Measurements from ENCODE around the gene IRGQ.
"Not testable (repeated sequence)": the region's sequence is repeated elsewhere in the genome, so short reads cannot be mapped to it uniquely, and the experiment has no call there.

IRGQ gene

GRCh38 chr19:43570174-43570791 lies 25.7 kb downstream of the IRGQ start:
- no peak for DNase-seq (ENCODE audit: low read depth in 2 of 2)

DNA sequence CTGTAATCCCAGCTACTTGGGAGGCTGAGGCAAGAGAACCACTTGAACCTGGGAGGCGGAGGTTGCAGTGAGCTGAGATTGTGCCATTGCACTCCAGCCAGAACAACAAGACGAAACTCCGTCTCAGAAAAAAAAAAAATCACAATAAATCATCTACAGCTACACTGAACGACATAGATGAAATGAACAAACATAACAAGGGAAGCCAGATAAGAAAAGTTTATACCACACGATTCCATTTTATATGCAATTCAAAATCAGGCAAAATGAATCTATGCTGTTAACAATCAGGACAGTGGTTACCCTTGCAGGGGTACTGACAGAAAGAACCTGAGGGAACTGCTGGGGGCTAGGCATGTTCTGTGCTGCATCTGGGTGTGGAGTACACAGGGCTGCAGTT lies 26.3 kb downstream of the IRGQ start:
- DNase-seq (ENCODE audit: low read depth in 2 of 2) = no peak

DNA sequence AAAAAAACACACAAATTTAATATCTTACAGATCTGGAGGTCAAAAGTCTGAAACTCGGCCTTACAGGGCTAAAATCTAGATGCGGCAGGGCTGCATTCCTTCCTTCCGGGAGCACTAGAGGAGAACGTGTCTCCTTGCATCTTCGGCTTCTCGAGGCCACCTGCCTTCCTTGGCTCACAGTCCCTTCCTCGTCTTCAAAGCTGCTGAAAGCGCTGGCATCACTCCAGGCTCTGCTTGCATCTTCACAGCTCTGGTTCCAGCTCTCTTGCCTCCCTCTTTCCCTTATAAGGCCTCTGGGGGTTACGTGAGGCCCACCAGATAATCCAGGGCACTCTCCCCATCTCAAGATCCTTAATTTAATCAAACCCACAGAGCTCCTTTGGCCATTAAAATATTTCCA lies 31.1 kb downstream of the IRGQ start:
- DNase-seq (ENCODE audit: low read depth in 2 of 2) = no peak

- DNase-seq (ENCODE audit: low read depth in 2 of 2) = no peak
Measured at GRCh38 chr19:43563816-43564457, 32.0 kb downstream of the IRGQ start.

DNA sequence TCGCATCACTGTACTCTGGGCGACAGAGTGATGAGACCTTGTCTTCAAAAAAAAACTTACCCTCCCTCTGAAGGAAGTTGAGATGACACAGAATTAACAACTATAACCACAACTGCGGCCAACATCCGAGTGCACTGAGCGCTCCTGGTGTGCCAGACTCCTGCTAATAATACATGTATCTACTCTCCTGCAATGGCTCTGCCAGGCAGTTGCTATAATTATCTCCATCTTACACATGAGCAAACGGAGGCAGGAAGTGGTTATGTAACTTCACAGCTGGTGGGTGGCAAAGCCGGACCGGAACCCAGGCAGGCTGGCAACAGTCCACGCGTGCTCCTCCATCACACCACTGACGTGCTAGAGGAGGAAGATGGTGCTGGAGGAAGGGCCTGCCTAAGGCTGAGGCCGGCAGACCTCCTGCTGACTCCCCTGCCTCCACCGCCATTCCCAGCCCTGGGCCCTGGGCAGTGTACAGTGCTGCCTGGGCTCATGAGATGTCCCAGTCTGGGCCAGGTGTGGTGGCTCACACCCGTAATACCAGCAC lies 33.2 kb downstream of the IRGQ start:
- DNase-seq (ENCODE audit: low read depth in 2 of 2) = peak; percentile 66 to 67

GRCh38 chr19:43562226-43562697 lies 33.7 kb downstream of the IRGQ start:
- no peak for DNase-seq (ENCODE audit: low read depth in 2 of 2)

GRCh38 chr19:43561139-43561970 lies 34.6 kb downstream of the IRGQ start:
- no peak for DNase-seq (ENCODE audit: low read depth in 2 of 2)

DNA sequence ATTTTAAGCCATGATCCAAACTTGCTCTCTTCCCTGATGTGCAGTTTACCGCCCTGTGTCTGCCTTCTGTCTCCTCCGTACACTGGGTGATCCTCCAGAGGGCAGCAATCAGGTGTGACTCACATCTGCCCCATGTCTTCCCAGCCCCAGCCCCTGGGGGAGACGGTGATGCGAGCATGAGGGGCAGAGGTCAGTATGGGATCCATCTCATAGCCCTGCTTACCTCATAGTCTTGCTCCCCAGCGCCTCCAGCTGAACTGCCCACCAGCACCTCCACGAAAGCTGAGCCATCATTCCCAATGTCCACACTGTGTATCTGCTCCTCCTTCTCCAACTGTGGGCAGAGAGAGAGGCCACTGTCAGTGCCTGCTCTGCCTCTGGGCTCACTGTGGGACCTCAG lies 35.2 kb downstream of the IRGQ start:
- no peak for DNase-seq (ENCODE audit: low read depth in 2 of 2)

GRCh38 chr19:43555185-43555770 lies 40.7 kb downstream of the IRGQ start:
- DNase-seq (ENCODE audit: low read depth in 2 of 2) = peak; percentile 52 to 70

DNA sequence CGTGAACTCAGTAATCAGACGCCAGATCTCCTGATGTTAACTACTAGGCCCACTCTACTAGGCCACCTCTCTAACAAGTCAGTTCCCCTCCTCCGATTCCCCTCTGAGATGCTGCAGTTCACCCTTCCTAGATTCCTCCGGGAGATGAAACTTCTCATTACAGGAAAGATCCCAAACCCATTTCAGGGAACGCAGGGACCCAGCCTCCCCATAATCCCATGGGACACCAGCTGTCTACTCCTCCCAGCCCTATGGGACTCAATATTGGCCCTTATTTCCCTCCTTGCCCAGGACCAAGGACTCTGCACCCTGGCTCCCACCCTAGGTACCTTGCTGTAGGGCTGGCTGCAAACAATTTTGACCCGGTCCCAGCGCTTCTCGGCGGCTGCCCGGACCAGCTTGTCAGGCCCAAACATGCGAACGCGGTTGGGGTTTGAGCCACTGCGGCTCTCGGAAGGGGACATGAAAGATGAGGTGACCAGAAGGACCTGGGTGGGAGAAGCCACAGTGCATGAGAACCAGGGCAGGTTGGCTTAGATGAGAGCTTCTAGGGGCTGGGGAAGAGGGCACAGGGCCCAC lies 41.5 kb downstream of the IRGQ start:
- no peak for DNase-seq (ENCODE audit: low read depth in 2 of 2)

GRCh38 chr19:43553656-43554055 lies 42.3 kb downstream of the IRGQ start:
- no peak for DNase-seq (ENCODE audit: low read depth in 2 of 2)

- DNase-seq (ENCODE audit: low read depth in 2 of 2) = no peak
Measured at GRCh38 chr19:43552616-43553015, 43.3 kb downstream of the IRGQ start.

DNA sequence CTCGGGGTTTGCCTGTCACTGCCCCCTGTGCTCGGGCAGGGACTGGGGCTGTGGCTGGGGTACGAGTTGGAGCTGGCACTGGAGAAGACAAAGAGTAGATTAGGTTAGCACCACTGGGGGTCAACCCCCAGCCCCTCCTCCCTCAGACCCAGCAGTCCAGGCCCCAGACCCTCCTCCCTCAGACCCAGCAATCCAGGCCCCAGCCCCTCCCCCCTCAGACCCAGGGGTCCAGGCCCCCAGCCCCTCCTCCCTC lies 43.8 kb downstream of the IRGQ start:
- no peak for DNase-seq (ENCODE audit: low read depth in 2 of 2)

DNA sequence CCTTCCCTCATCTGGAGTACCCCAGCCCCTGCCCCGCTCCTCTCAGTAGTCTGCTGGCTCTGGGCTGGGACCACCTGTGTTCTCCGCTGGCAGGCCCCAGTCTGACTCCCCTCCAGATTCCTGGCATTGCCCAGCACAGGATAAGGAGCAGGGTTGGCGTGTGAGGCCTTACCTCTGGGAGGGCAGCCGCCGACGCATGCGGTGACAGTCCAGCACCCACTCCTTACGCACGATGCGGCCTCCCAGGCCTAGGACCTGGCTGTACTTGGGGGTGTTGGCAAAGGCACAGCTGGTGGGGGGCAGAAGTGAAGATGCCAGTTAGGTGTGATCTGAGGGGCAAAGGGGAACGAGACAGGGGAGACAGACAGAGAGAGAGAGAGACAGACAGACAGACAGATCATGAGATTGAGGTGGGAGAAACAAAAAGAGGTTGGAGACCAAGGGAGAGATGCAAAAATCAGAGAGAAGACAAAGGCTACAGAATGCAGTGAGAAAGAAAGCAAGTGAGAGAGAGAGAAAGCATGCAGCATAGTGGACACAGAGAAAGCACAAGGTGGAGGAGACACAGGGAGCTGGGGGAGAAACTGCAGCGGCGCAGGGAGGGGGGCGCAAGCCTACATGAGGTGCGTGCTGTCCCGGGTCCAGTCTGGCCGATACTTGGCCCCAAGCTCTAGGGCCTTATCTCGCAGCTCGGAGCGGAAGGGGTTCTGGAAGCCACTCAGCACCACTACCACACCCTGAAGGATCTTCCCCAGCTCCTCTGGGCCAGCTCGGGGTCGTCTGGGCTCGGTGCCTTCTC lies 44.3 kb downstream of the IRGQ start:
- DNase-seq (ENCODE audit: low read depth in 2 of 2) = no peak

- DNase-seq (ENCODE audit: low read depth in 2 of 2) = no peak
Measured at GRCh38 chr19:43548706-43549105, 47.2 kb downstream of the IRGQ start.

DNA sequence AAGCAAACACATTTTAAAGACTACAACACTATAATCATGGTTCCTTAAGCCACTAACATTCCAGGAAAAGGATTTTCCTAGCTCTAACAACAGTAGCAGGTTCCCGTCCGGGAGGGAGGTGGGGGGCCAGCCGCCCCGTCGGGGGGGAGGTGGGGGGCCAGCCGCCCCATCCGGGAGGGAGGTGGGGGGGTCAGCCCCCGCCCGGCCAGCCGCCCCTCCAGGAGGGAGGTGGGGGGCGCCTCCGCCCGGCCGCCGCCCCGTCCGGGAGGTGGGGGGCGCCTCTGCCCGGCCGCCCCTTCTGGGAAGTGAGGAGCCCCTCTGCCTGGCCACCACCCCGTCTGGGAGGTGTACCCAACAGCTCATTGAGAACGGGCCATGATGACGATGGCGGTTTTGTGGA lies 48.0 kb downstream of the IRGQ start:
- DNase-seq (ENCODE audit: low read depth in 2 of 2) = not testable (repeated sequence)

- DNase-seq (ENCODE audit: low read depth in 2 of 2) = no peak
Measured at GRCh38 chr19:43546581-43546980, 49.4 kb downstream of the IRGQ start.

DNA sequence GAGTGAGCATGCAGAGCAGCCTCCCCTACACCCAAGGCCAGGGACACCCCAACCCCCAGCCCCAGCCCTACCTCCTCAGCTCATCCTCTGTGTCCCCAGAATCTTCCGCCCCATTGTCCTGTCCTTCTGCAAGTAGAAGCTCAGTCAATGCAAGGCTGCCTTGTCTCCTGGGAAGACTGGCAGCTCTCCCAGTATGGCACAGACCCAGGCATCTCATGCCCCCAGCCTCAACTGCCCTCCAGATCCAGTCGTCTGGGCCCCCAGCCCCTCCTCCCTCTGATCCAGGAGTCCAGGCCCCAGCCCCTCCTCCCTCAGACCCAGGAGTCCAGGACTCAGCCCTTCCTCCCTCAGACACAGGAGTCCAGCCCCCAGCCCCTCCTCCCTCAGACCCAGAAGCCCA lies 50.0 kb downstream of the IRGQ start:
- no peak for DNase-seq (ENCODE audit: low read depth in 2 of 2)

DNA sequence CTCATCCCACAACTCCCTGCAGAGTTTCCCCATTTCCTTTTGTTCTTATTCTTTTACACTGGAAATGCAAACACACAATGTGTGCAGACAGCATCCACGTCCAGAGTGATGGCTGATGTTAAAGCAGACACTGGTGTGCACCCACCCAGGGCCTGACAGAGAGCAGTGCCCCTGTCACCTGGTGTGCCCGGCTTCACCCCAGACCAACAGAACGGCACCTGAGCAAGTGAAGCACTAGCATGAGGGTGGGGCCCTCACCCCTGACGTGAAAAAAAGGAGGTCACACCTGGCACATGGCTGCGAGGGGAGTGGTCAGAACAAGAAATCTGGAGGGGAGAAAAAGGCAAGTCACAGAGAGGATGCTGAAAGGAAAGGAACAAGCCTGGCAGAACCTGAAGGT lies 50.7 kb downstream of the IRGQ start:
- no peak for DNase-seq (ENCODE audit: low read depth in 2 of 2)

GRCh38 chr19:43544077-43544476 lies 51.9 kb downstream of the IRGQ start:
- no peak for DNase-seq (ENCODE audit: low read depth in 2 of 2)

DNA sequence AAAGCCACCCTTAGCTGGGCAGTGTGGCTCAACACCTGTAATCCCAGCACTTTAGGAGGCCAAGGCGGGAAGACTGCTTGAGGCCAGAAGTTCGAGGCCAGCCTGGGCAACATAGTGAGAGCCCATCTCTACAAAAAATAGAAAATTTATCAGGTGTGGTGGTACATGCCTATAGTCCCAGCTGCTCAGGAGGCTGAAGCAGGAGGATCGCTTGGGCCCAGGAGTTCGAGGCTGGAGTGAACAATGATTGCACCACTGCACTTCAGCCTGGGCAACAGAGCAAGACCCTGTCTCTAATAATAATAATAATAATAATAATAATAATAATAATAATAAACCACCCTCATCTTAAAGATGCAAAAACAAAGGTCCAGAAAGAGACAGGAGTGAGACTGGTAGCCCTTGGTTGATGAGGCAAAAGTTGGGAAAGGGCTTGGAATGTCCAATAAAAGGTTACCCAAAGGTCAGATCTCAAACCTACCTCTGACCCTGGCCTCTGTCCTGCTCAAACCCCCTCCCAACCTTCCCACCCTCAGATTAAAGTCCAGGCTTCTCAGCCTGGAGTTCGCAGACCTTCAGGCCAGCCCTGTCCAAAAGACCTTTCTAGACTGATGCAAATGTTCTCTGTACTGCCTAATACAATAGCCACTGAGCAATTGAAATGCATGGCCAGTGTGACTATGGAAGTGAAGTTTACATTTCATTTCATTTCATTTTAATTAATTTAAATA lies 53.8 kb downstream of the IRGQ start:
- no peak for DNase-seq (ENCODE audit: low read depth in 2 of 2)
